K562 (cell line): ENCODE data around the gene INO80D. TPM values are rescaled to one million over a fixed set of nuclear protein-coding genes. Genes with fewer than 3 reads are reported as not detected.

Experiments used
- ATAC-seq: fragments of 200-7000 bp; cut with Tn5 transposase; 3 replicates; pipeline ENCODE4 v1.9.1; 2020; ENCODE audit warnings: moderate library complexity
- BruUV-seq: library from RNA; stranded (reverse); fragments of 400-500 nt; replicated peaks from 2 replicates; lab custom pipeline; 2021; lab: Mats Ljungman, UMichigan
- CTCF ChIA-PET: fragments of 300-600 bp; formaldehyde crosslinking; extraction: SDS; loops from one replicate; lab custom pipeline; 2021; ENCODE audit warnings: low intra/inter-chr PET ratio; lab: Yijun Ruan, JAX
- POLR2A ChIA-PET: fragments of 300-600, 350-650 bp; sonication (Branson Sonifier 250); formaldehyde crosslinking; extraction: SDS; loops from one replicate; lab custom pipeline; 2021; ENCODE audit warnings: antibody characterized with exemption, inconsistent platforms; lab: Yijun Ruan, JAX
- DNase-seq, 4 experiments: peaks; one replicate each; pipeline versions ENCODE4 v3.0.0 to v3.0.0-alpha.2; 2011 to 2018; ENCODE audit warnings: low spot score in 3 of 4, mixed read lengths in 3 of 4; ENCODE audit errors: extremely low read depth in 1 of 4
- FAIRE-seq: peaks from 2 replicates; lab custom pipeline; 2011; peaks lifted over from hg19 to GRCh38; lab: Jason Lieb, UNC
- H2AFZ ChIP-seq: 2 replicates; pipeline ENCODE4 v1.6.0; 2011; ENCODE audit warnings: low read depth, low read length, control low read depth, inconsistent platforms
- H3K27ac ChIP-seq: fragments of 200-600 bp; 3 replicates; pipeline ENCODE4 v1.8.0; 2011; ENCODE audit warnings: low read depth, mild to moderate bottlenecking, control low read depth, inconsistent platforms, low read length, moderate library complexity, mixed read lengths; ENCODE audit errors: extremely low read depth
- H3K27me3 ChIP-seq, 2 experiments: fragments of 300-600 bp in 1 of 2; 2 replicates in 1 of 2; 3 replicates in 1 of 2; pipeline versions ENCODE4 v1.6.0 to v1.8.0; 2011; ENCODE audit warnings: inconsistent platforms in 2 of 2, low read length in 2 of 2, mild to moderate bottlenecking in 1 of 2, mixed read lengths in 1 of 2, moderate library complexity in 1 of 2; ENCODE audit not compliant: control insufficient read depth in 2 of 2, insufficient read depth in 2 of 2
- H3K36me3 ChIP-seq: fragments of 300-600 bp; 3 replicates; pipeline ENCODE4 v1.8.0; 2011; ENCODE audit warnings: mild to moderate bottlenecking, low read length, inconsistent platforms; ENCODE audit not compliant: control insufficient read depth, insufficient read depth
- H3K4me1 ChIP-seq, 2 experiments: fragments of 200-600 bp in 1 of 2; replicated peaks in 1 of 2; 2 replicates in 1 of 2; 3 replicates in 1 of 2; pipeline versions ENCODE4 v1.5.1 to v1.8.0; 2011; ENCODE audit warnings: inconsistent platforms in 2 of 2, low read length in 2 of 2, mild to moderate bottlenecking in 1 of 2, mixed read lengths in 1 of 2, moderate library complexity in 1 of 2; ENCODE audit not compliant: control insufficient read depth in 2 of 2, insufficient read depth in 2 of 2
- H3K4me2 ChIP-seq: 2 replicates; pipeline ENCODE4 v1.6.1; 2011; ENCODE audit warnings: low read length, control low read depth, inconsistent platforms, mixed read lengths; ENCODE audit not compliant: insufficient read depth
- H3K4me3 ChIP-seq: fragments of 200-600 bp; sonication (generic), shearing (Covaris generic); 2 replicates; pipeline ENCODE4 v1.5.1; 2016; ENCODE audit warnings: control low read depth, inconsistent platforms
- H3K79me2 ChIP-seq: fragments of 200-600 bp; 3 replicates; pipeline ENCODE4 v1.8.0; 2011; ENCODE audit warnings: low read length, inconsistent platforms; ENCODE audit not compliant: control insufficient read depth, insufficient read depth
- H3K9ac ChIP-seq, 2 experiments: 2 replicates each; pipeline versions ENCODE4 v1.6.0 to v1.6.1; 2011; ENCODE audit warnings: low read depth in 2 of 2, low read length in 2 of 2, control low read depth in 1 of 2, inconsistent platforms in 1 of 2, mild to moderate bottlenecking in 1 of 2, mixed read lengths in 1 of 2; ENCODE audit not compliant: insufficient read depth in 1 of 2
- H3K9me1 ChIP-seq: one replicate; pipeline ENCODE4 v1.6.0; 2011; ENCODE audit warnings: inconsistent platforms, mild to moderate bottlenecking, low read length, moderate library complexity; ENCODE audit not compliant: control insufficient read depth, insufficient read depth
- H3K9me3 ChIP-seq: replicated peaks from 2 replicates; pipeline ENCODE4 v1.5.1; 2011; ENCODE audit warnings: low read depth, low read length, inconsistent platforms; ENCODE audit not compliant: control insufficient read depth, insufficient read depth
- H4K20me1 ChIP-seq: replicated peaks from 2 replicates; pipeline ENCODE4 v1.6.1; 2011; ENCODE audit warnings: low read length, inconsistent platforms, mixed read lengths; ENCODE audit not compliant: control insufficient read depth, insufficient read depth
- CBFA2T3 ChIP-seq: fragments of 450-650 bp; IDR thresholded peaks from 2 replicates; pipeline ENCODE4 v1.6.1; 2017
- CBFB ChIP-seq: sonication (generic); formaldehyde crosslinking; IDR thresholded peaks from 2 replicates; pipeline ENCODE4 v1.4.0; 2020; ENCODE audit warnings: mild to moderate bottlenecking, missing genetic modification reagents
- CREB5 ChIP-seq: fragments of 250-450 bp; sonication (Bioruptor Pico); IDR thresholded peaks from 2 replicates; pipeline ENCODE4 v1.5.0; 2020; ENCODE audit warnings: mild to moderate bottlenecking
- CTBP1 ChIP-seq: fragments of 450-650 bp; IDR thresholded peaks from 2 replicates; pipeline ENCODE4 v1.6.1; 2016; ENCODE audit warnings: borderline replicate concordance
- GABPA ChIP-seq: fragments of 200-800 bp; sonication (Bioruptor generic); conservative IDR thresholded peaks from 2 replicates; pipeline ENCODE4 v1.6.1; 2016; ENCODE audit warnings: low read depth, missing genetic modification characterization, missing compliant biosample characterization
- GATAD2B ChIP-seq: fragments of 450-650 bp; IDR thresholded peaks from 2 replicates; pipeline ENCODE4 v1.6.1; 2017; ENCODE audit warnings: mild to moderate bottlenecking, borderline replicate concordance
- LCOR ChIP-seq: sonication (generic); formaldehyde crosslinking; IDR thresholded peaks from 2 replicates; pipeline ENCODE4 v1.8.0; 2022; ENCODE audit warnings: mild to moderate bottlenecking, missing genetic modification reagents
- NUFIP1 ChIP-seq: fragments of 450-650 bp; IDR thresholded peaks from 2 replicates; pipeline ENCODE4 v1.6.1; 2018; ENCODE audit not compliant: partially characterized antibody
- PCBP2 ChIP-seq: fragments of 200-400 bp; formaldehyde crosslinking; IDR thresholded peaks from 2 replicates; pipeline ENCODE4 v1.6.1; 2018; ENCODE audit warnings: low read length, low read depth, mild to moderate bottlenecking, moderate library complexity; ENCODE audit not compliant: poor library complexity, severe bottlenecking
- PPARD ChIP-seq: fragments of 250-450 bp; sonication (Bioruptor Pico); IDR thresholded peaks from 2 replicates; pipeline ENCODE4 v1.8.0; 2022; ENCODE audit warnings: inconsistent platforms, mild to moderate bottlenecking, moderate library complexity
- TGIF2 ChIP-seq: sonication (generic); formaldehyde crosslinking; IDR thresholded peaks from 2 replicates; pipeline ENCODE4 v1.8.1; 2022; ENCODE audit warnings: mild to moderate bottlenecking, missing genetic modification reagents, moderate library complexity
- ZNF57 ChIP-seq: fragments of 450-650 bp; formaldehyde crosslinking; IDR thresholded peaks from 2 replicates; pipeline ENCODE4 v1.4.0; 2020; ENCODE audit warnings: mild to moderate bottlenecking, moderate library complexity
- WGBS: fragments of 100-300 bp; shearing (Covaris generic); methylation state at CpG from one replicate; pipeline ENCODE4 v1.1.6; 2016; ENCODE audit warnings: low coverage, mixed read lengths; ENCODE audit not compliant: insufficient coverage; ENCODE audit errors: missing lambda C conversion rate; 5-methylcytosine and 5-hydroxymethylcytosine counted together
- in situ Hi-C: fragments of 300-500 bp; cut with MboI; formaldehyde crosslinking; loops from 4 replicates; pipeline ENCODE4 v1.15.0; 2018; ENCODE audit warnings: inconsistent platforms, mixed read lengths
- intact Hi-C: fragments of 100-400 bp; cut with micrococcal nuclease; formaldehyde crosslinking; loops from 2 replicates; pipeline ENCODE4 v1.14.2; 2022
- polyA plus RNA-seq, 8 experiments: library from polyadenylated mRNA; depleted of rRNA in 4 of 8; stranded (reverse) in 5 of 8; unstranded in 3 of 8; fragments of >200 nt; fragmentation: Nextera tagmentation in 2 of 8; fragmentation: Illumina TruSeq in 1 of 8; extraction: Ambion mirVana in 2 of 8; extraction: Trizol in 1 of 8; gene quantifications; 2 replicates each; pipeline versions ENCODE4 v1.2.1 to v1.2.3, GENCODE V29; 2011 to 2014; ENCODE audit warnings: inconsistent platforms in 1 of 8, missing spikeins in 1 of 8
- total RNA-seq, 7 experiments: library from RNA; depleted of rRNA in 6 of 7; stranded (reverse); fragments of >200 nt in 6 of 7; fragmentation: Illumina TruSeq in 2 of 7; extraction: Trizol in 2 of 7; gene quantifications; 2 replicates each; pipeline versions ENCODE4 v1.2.1 to v1.2.3, GENCODE V29; 2011 to 2021; ENCODE audit warnings: low replicate concordance in 1 of 7
- TF ChIP-seq, protein P1 (sequence below), 2 experiments: fragments of 200-800 bp in 1 of 2; sonication (Bioruptor generic) in 1 of 2; sonication (generic) in 1 of 2; formaldehyde crosslinking in 1 of 2; IDR thresholded peaks in 1 of 2; conservative IDR thresholded peaks in 1 of 2; 2 replicates each; pipeline versions ENCODE4 v1.5.0 to v1.6.1; 2016 to 2020; ENCODE audit warnings: missing compliant biosample characterization in 1 of 2, missing genetic modification characterization in 1 of 2, missing genetic modification reagents in 1 of 2

Gene INO80D
- total and polyA plus RNA-seq, 9 of the 15 experiments (the other 6 are each of a cell fraction or from before 2014, with no cell fraction given) = 0.64 to 8.1 (median 2.9) TPM

DNA sequence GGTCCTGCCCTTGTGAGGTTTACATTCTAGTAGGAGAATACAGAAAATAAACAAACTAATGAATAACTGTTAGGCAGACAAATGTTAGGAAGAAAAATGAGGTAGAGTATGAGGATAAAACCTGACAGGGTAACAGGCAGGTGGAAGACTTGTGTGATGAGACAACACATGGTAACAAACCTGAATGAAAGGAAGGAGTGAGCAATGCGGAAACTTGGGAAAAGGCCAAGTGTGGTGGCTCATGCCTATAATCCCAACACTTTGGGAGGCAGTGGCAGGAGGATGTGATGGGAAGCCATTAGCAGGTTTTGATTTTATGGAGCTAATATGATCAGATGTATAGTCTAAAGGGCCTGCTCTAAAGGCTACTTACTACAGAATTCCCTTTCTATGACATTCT, 74.2 kb downstream of the INO80D start:
- H3K79me2 ChIP-seq = no peaks in the 10 kb centered on the region
- no peaks in the 10 kb centered on the region for H3K27me3 ChIP-seq
- no peak overlapping the region for H3K4me2 ChIP-seq
- TF ChIP-seq PCBP2 (no peak), ZNF57 (CRISPR knock-in tag) (no peak), TGIF2 (CRISPR knock-in tag) (no peak), GABPA (tag) (no peak), LCOR (CRISPR knock-in tag) (no peak), CBFB (CRISPR knock-in tag) (no peak), GATAD2B (no peak), CTBP1 (no peak), NUFIP1 (no peak), CBFA2T3 (no peak), CREB5 (CRISPR knock-in tag) (no peak), PPARD (no peak)
- TF ChIP-seq, protein P1, sequence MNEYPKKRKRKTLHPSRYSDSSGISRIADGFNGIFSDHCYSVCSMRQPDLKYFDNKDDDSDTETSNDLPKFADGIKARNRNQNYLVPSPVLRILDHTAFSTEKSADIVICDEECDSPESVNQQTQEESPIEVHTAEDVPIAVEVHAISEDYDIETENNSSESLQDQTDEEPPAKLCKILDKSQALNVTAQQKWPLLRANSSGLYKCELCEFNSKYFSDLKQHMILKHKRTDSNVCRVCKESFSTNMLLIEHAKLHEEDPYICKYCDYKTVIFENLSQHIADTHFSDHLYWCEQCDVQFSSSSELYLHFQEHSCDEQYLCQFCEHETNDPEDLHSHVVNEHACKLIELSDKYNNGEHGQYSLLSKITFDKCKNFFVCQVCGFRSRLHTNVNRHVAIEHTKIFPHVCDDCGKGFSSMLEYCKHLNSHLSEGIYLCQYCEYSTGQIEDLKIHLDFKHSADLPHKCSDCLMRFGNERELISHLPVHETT (CRISPR knock-in tag; conservative IDR thresholded peaks at IDR 0.05 in 1 of 2, IDR thresholded peaks at IDR 0.05 in 1 of 2) = no peak
- TF ChIP-seq, all 486 proteins: peak for 0
- Histone ChIP-seq H3K9me1 (no peaks in the 10 kb centered on the region), H3K4me1 (no peaks in the 10 kb centered on the region), H3K36me3 (peaks cover 16% of the 10 kb centered on the region; the same call in 2 of the 3 replicates), H2AFZ (no peak overlapping the region), H3K9ac (no peak overlapping the region), H3K27ac (no peak overlapping the region), H3K4me3 (no peak overlapping the region), H3K9me3 (peaks cover 3% of the 10 kb centered on the region), H4K20me1 (no peaks in the 10 kb centered on the region)
- ATAC-seq (no peak), DNase-seq (no peak), FAIRE-seq (no peak)
- ChIA-PET POLR2A (no interaction called here), CTCF (no interaction called here)
- in situ Hi-C loops (no loop called here), intact Hi-C loops (no loop called here)
- 100% methylated on average over 1 of the region's 1 CpG for WGBS
- BruUV-seq = no TSS peak
